Keratinocyte (primary cell): ENCODE data around the gene TNPO3. TPM values are rescaled to one million over a fixed set of nuclear protein-coding genes. Genes with fewer than 3 reads are reported as not detected.
"Not testable (repeated sequence)": the region's sequence is repeated elsewhere in the genome, so short reads cannot be mapped to it uniquely, and the experiment has no call there.

Experiments
- DNase-seq: peaks from one replicate; pipeline ENCODE4 v3.0.0-alpha.2; 2011; ENCODE audit warnings: low read depth, missing footprints, low spot score
- FAIRE-seq: peaks from 2 replicates; lab custom pipeline; 2011; peaks lifted over from hg19 to GRCh38; lab: Jason Lieb, UNC
- H2AFZ ChIP-seq: 2 replicates; pipeline ENCODE4 v1.6.0; 2012; ENCODE audit warnings: low read length, control low read depth, inconsistent platforms; ENCODE audit not compliant: control insufficient read depth
- H3K27ac ChIP-seq: 2 replicates; pipeline ENCODE4 v1.5.1; 2011; ENCODE audit warnings: low read length; ENCODE audit not compliant: control insufficient read depth, insufficient read depth
- H3K27me3 ChIP-seq: 3 replicates; pipeline ENCODE4 v1.6.0; 2011; ENCODE audit warnings: low read length; ENCODE audit not compliant: control insufficient read depth, insufficient read depth; ENCODE audit errors: extremely low read depth
- H3K36me3 ChIP-seq, 2 experiments: 2 replicates in 1 of 2; 3 replicates in 1 of 2; pipeline ENCODE4 v1.5.1; 2011; ENCODE audit warnings: low read length in 2 of 2, mild to moderate bottlenecking in 1 of 2; ENCODE audit not compliant: control insufficient read depth in 2 of 2, insufficient read depth in 2 of 2; ENCODE audit errors: extremely low read depth in 1 of 2
- H3K4me1 ChIP-seq: 3 replicates; pipeline ENCODE4 v1.5.1; 2011; ENCODE audit warnings: low read length; ENCODE audit not compliant: control insufficient read depth, insufficient read depth; ENCODE audit errors: extremely low read depth
- H3K4me2 ChIP-seq: 3 replicates; pipeline ENCODE4 v1.6.0; 2011; ENCODE audit warnings: low read depth, low read length; ENCODE audit not compliant: control insufficient read depth, insufficient read depth; ENCODE audit errors: extremely low read depth
- H3K4me3 ChIP-seq, 3 experiments: fragments of 200-600 bp in 1 of 3; sonication (generic) in 1 of 3; 2 replicates in 2 of 3; 3 replicates in 1 of 3; pipeline ENCODE4 v1.5.1; 2011 to 2016; ENCODE audit warnings: low read length in 3 of 3, mild to moderate bottlenecking in 3 of 3, control low read depth in 2 of 3, inconsistent platforms in 1 of 3, low read depth in 1 of 3, mixed read lengths in 1 of 3, mixed run types in 1 of 3, moderate library complexity in 1 of 3; ENCODE audit not compliant: control insufficient read depth in 2 of 3, insufficient read depth in 2 of 3; ENCODE audit errors: extremely low read depth in 1 of 3
- H3K79me2 ChIP-seq: 2 replicates; pipeline ENCODE4 v1.6.0; 2012; ENCODE audit warnings: low read length; ENCODE audit not compliant: control insufficient read depth, insufficient read depth
- H3K9ac ChIP-seq: 3 replicates; pipeline ENCODE4 v1.6.0; 2011; ENCODE audit warnings: low read length; ENCODE audit not compliant: control insufficient read depth, insufficient read depth; ENCODE audit errors: extremely low read depth
- H3K9me1 ChIP-seq: 3 replicates; pipeline ENCODE4 v1.6.0; 2011; ENCODE audit warnings: low read length; ENCODE audit not compliant: control insufficient read depth, insufficient read depth; ENCODE audit errors: extremely low read depth
- H3K9me3 ChIP-seq: 2 replicates; pipeline ENCODE4 v1.5.1; 2012; ENCODE audit warnings: low read depth, low read length; ENCODE audit not compliant: control insufficient read depth
- H4K20me1 ChIP-seq: 3 replicates; pipeline ENCODE4 v1.6.0; 2011; ENCODE audit warnings: low read length; ENCODE audit not compliant: control insufficient read depth, insufficient read depth; ENCODE audit errors: extremely low read depth
- EZH2 ChIP-seq: IDR thresholded peaks from one replicate; pipeline ENCODE4 v1.6.1; 2012; ENCODE audit warnings: inconsistent platforms, mild to moderate bottlenecking, low read length, moderate library complexity
- dilution Hi-C: fragments of 300-500 bp; cut with MboI; formaldehyde crosslinking; loops from one replicate; pipeline ENCODE4 v1.7.0; 2020; ENCODE audit warnings: low sequenced_read_pairs; ENCODE audit not compliant: extremely low pct_ligation_motif_present
- polyA plus RNA-seq, 5 experiments: library from polyadenylated mRNA; depleted of rRNA in 3 of 5; stranded (reverse) in 3 of 5; stranded (forward) in 1 of 5; unstranded in 1 of 5; fragments of >200 nt; gene quantifications; 1 replicate in 1 of 5; 2 replicates in 3 of 5; 3 replicates in 1 of 5; pipeline versions ENCODE4 v1.2.1 to v1.2.3, GENCODE V29; 2011 to 2012; ENCODE audit warnings: missing spikeins in 2 of 5, low read depth in 1 of 5, low replicate concordance in 1 of 5
- TF ChIP-seq, protein P1 (sequence below), 3 experiments: IDR thresholded peaks in 1 of 3; conservative IDR thresholded peaks in 1 of 3; optimal IDR thresholded peaks in 1 of 3; 2 replicates in 2 of 3; 3 replicates in 1 of 3; pipeline versions ENCODE3 to v1.5.1; 2011; ENCODE audit warnings: low read length in 3 of 3, mild to moderate bottlenecking in 3 of 3, moderate library complexity in 2 of 3, control low read depth in 1 of 3, inconsistent platforms in 1 of 3; ENCODE audit not compliant: insufficient read depth in 2 of 3; ENCODE audit errors: extremely low read depth in 1 of 3

The TNPO3 gene
- polyA plus RNA-seq, 1 donor (not counting 4 experiments of a cell fraction or from before 2014, with no cell fraction given) = 35.1 TPM

DNA sequence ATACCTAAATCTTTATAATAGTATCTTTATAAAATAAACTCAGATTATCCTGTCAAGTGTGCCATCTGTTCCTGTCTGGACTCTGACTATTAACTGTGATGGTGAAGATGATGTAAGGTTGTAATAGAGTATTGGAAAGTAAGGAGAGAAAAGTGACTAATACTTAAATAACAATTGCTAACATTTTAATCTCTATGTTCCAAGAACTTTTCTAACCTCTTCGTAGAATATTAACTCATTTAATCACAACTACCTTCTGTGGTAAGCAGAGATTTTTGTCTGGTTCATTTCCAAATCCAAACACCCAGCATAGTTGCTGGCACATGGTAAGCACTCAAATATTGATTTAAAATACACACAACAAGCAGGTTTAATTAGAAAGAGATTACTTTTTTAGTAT, 2.5 kb downstream of the TNPO3 start:
- no peak for FAIRE-seq
- peak overlapping the region; percentile 17 for H3K4me2 ChIP-seq

DNA sequence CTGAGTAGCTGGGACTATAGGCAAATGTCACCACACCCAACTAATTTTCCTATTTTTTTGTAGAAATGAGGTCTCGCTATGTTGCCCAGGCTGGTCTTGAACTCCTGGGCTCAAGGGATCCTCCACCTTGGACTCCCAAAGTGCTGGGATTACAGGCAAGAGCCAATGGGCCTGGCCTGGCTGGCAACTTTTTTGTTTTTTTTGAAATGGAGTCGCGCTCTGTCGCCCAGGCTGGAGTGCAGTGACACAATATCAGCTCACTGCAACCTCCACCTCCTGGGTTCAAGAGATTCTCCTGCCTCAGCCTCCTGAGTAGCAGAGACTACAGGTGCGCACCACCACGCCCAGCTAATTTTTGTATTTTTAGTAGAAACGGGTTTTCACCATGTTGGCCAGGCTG, 3.5 kb downstream of the TNPO3 start:
- H3K27me3 ChIP-seq, H2AFZ ChIP-seq, H3K9me1 ChIP-seq, H3K4me3 ChIP-seq, H3K27ac ChIP-seq, H3K9me3 ChIP-seq, H4K20me1 ChIP-seq, DNase-seq, H3K9ac ChIP-seq, dilution Hi-C loops, FAIRE-seq, H3K36me3 ChIP-seq, H3K4me2 ChIP-seq: not testable (repeated sequence)
- peaks cover 77% of the 10 kb centered on the region for H3K79me2 ChIP-seq
- peaks cover 13% of the 10 kb centered on the region for H3K4me1 ChIP-seq

More for the DNA sequence above, 2.5 kb downstream of the TNPO3 start:
- Histone ChIP-seq H3K36me3 (no peaks in the 10 kb centered on the region), H3K27me3 (no peaks in the 10 kb centered on the region), H3K79me2 (peaks cover 67% of the 10 kb centered on the region), H4K20me1 (peaks cover 2% of the 10 kb centered on the region), H3K9ac (no peak overlapping the region), H3K9me1 (no peaks in the 10 kb centered on the region), H2AFZ (no peak overlapping the region), H3K9me3 (no peaks in the 10 kb centered on the region), H3K27ac (peak overlapping the region; percentile 8), H3K4me3 (peak overlapping the region in 1 of 3 experiments; percentile 15), H3K4me1 (peaks cover 13% of the 10 kb centered on the region)
- dilution Hi-C loops = no loop called here
- TF ChIP-seq, protein P1, sequence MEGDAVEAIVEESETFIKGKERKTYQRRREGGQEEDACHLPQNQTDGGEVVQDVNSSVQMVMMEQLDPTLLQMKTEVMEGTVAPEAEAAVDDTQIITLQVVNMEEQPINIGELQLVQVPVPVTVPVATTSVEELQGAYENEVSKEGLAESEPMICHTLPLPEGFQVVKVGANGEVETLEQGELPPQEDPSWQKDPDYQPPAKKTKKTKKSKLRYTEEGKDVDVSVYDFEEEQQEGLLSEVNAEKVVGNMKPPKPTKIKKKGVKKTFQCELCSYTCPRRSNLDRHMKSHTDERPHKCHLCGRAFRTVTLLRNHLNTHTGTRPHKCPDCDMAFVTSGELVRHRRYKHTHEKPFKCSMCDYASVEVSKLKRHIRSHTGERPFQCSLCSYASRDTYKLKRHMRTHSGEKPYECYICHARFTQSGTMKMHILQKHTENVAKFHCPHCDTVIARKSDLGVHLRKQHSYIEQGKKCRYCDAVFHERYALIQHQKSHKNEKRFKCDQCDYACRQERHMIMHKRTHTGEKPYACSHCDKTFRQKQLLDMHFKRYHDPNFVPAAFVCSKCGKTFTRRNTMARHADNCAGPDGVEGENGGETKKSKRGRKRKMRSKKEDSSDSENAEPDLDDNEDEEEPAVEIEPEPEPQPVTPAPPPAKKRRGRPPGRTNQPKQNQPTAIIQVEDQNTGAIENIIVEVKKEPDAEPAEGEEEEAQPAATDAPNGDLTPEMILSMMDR (optimal IDR thresholded peaks at IDR 0.05 in 1 of 3, IDR thresholded peaks at IDR 0.05 in 1 of 3, conservative IDR thresholded peaks at IDR 0.05 in 1 of 3; ENCODE audit: extremely low read depth in 1 of 3, insufficient read depth in 2 of 3, low read length in 3 of 3) = no peak
- no peak for TF ChIP-seq EZH2
- DNase-seq = no peak

DNA sequence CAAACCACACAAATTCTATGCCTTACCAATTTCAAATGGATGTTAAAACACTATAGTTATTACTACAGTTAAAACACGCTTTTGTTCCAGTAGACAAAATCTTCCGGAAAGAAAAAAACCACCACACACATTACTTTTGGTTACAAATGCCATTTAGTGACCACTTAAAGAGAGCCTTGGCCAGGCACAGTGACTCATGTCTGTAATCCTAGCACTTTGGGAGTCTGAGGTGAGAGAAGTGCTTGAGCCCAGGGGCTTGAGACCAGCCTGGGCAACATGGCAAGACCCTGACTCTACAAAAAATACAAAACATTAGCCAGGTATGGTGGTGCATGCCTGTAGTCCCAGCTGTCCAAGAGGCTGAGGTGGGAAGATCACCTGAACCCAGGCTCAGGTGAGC, 7.2 kb downstream of the TNPO3 start:
- dilution Hi-C loops = no loop called here
- Histone ChIP-seq H3K9me3 (no peaks in the 10 kb centered on the region), H3K4me1 (peaks cover 2% of the 10 kb centered on the region), H2AFZ (no peak overlapping the region), H3K4me3 (no peak overlapping the region), H3K27me3 (no peaks in the 10 kb centered on the region), H3K79me2 (peaks cover 95% of the 10 kb centered on the region), H4K20me1 (peaks cover 8% of the 10 kb centered on the region), H3K27ac (no peak overlapping the region), H3K4me2 (no peak overlapping the region), H3K9me1 (no peaks in the 10 kb centered on the region), H3K36me3 (no peaks in the 10 kb centered on the region), H3K9ac (no peak overlapping the region)
- TF ChIP-seq, protein P1 (optimal IDR thresholded peaks at IDR 0.05 in 1 of 3, IDR thresholded peaks at IDR 0.05 in 1 of 3, conservative IDR thresholded peaks at IDR 0.05 in 1 of 3; ENCODE audit: extremely low read depth in 1 of 3, insufficient read depth in 2 of 3, low read length in 3 of 3) = no peak
- TF ChIP-seq EZH2 = no peak
- DNase-seq = no peak
- no peak for FAIRE-seq
